Stomach (tissue), 19 donors: ENCODE data around the gene MSANTD4. TPM values are rescaled to one million over a fixed set of nuclear protein-coding genes. Genes with fewer than 3 reads are reported as not detected.

ENCODE experiments used
- DNase-seq, 2 donors: peaks; one replicate each; pipeline versions ENCODE4 v3.0.0 to v3.0.0-alpha.2; 2013 to 2019
- H3K27ac ChIP-seq, 5 donors: fragments of 200-600 bp in 4 of 5; sonication (generic) in 4 of 5; one replicate each; pipeline ENCODE4 v1.5.1; 2013 to 2019; ENCODE audit warnings: mild to moderate bottlenecking in 1 of 5, moderate library complexity in 1 of 5
- H3K27me3 ChIP-seq, 3 donors: fragments of 200-600 bp; sonication (generic); one replicate each; pipeline ENCODE4 v1.5.1; 2017 to 2019; ENCODE audit warnings: mixed run types in 1 of 3
- H3K36me3 ChIP-seq, 4 donors: fragments of 200-600 bp; sonication (generic); 1 replicate in 3 of 4; 2 replicates in 1 of 4; pipeline ENCODE4 v1.5.1; 2016 to 2019
- H3K4me1 ChIP-seq, 4 donors: fragments of 200-600 bp; sonication (generic); one replicate each; pipeline ENCODE4 v1.5.1; 2016 to 2019
- H3K4me3 ChIP-seq, 4 donors: fragments of 200-600 bp; sonication (generic) in 3 of 4; one replicate each; pipeline ENCODE4 v1.5.1; 2016 to 2019; ENCODE audit warnings: mild to moderate bottlenecking in 1 of 4
- H3K9me3 ChIP-seq, 4 donors: fragments of 200-600 bp; sonication (generic); one replicate each; pipeline ENCODE4 v1.5.1; 2016 to 2019
- CTCF ChIP-seq, 7 experiments: fragments of 450-650 bp in 4 of 7; fragments of 200-600 bp in 3 of 7; sonication (generic) in 3 of 7; IDR thresholded peaks; one replicate each; pipeline ENCODE4 v1.5.1; 2016 to 2019; ENCODE audit warnings: antibody characterized with exemption in 7 of 7, control low read depth in 2 of 7, mild to moderate bottlenecking in 1 of 7
- EP300 ChIP-seq: sonication (generic); formaldehyde crosslinking; IDR thresholded peaks from one replicate; pipeline ENCODE4 v1.6.1; 2017; ENCODE audit warnings: antibody characterized with exemption
- POLR2A ChIP-seq, 4 donors: fragments of 450-650 bp; IDR thresholded peaks; one replicate each; pipeline ENCODE4 v1.6.1; 2016; ENCODE audit warnings: antibody characterized with exemption in 4 of 4, control low read depth in 2 of 4, mild to moderate bottlenecking in 1 of 4, moderate library complexity in 1 of 4
- POLR2AphosphoS5 ChIP-seq, 3 donors: sonication (generic); formaldehyde crosslinking; IDR thresholded peaks; one replicate each; pipeline ENCODE4 v1.6.1; 2016; ENCODE audit warnings: antibody characterized with exemption in 3 of 3
- WGBS, 5 donors: extraction: QIAGEN DNeasy Blood & Tissue Kit in 3 of 5; methylation state at CpG; one replicate each; pipeline versions ENCODE4 v1.1.5 to v1.1.7; 2013 to 2018; 5-methylcytosine and 5-hydroxymethylcytosine counted together
- intact Hi-C: fragments of 100-400 bp; cut with DNase I; formaldehyde crosslinking; loops from one replicate; pipeline ENCODE4 v1.15.1; 2023; ENCODE audit warnings: low total_unique reads
- long read RNA-seq, 10 donors: transcript quantifications; one replicate each; lab custom pipeline, GENCODE V29; 2026
- polyA plus RNA-seq, 3 donors: library from polyadenylated mRNA; stranded (reverse); fragments of 200-250 nt; gene quantifications; one replicate each; pipeline ENCODE4 v1.2.3, GENCODE V29; 2013
- total RNA-seq, 5 donors: library from RNA; depleted of rRNA; stranded (reverse); fragments of >200 nt; gene quantifications; one replicate each; pipeline versions ENCODE4 v1.1.0 to v1.2.3, GENCODE V29; 2014 to 2016
- donor health status: healthy with polysubstance abuse.
- donor health status: Bipolar disorder and iron deficiency.
- donor health status: healthy.

MSANTD4 gene
- 10 to 100 TPM in 2 of 5 donors, 1 to 10 TPM in 2, under 1 TPM in 1; 0.87 to 41.4 (median 7.5) TPM for total RNA-seq
- polyA plus RNA-seq = 1 to 10 TPM; 4.1 to 5.9 (median 4.7) TPM
- long read RNA-seq, donor 1, partial matches to known transcripts = 0 of 1 reads
- long read RNA-seq, donor 1, other reads (novel, unspliced or antisense) = 0 of 1 reads
- long read RNA-seq, donor 2, partial matches to known transcripts = 0 of 1 reads
- long read RNA-seq, donor 2, other reads (novel, unspliced or antisense) = 0 of 1 reads
- long read RNA-seq, donor 3 = 0 reads
- long read RNA-seq, donor 4 = 0 reads
- long read RNA-seq, donor 5, full-length matches to known transcripts = 2 of 2 reads
- long read RNA-seq, donor 5, partial matches to known transcripts = 0 of 2 reads
- long read RNA-seq, donor 5, other reads (novel, unspliced or antisense) = 0 of 2 reads
- long read RNA-seq, donor 6, partial matches to known transcripts = 0 of 3 reads
- long read RNA-seq, donor 6, other reads (novel, unspliced or antisense) = 0 of 3 reads
- long read RNA-seq, donor 7, full-length matches to known transcripts = 3 of 3 reads
- long read RNA-seq, donor 7, partial matches to known transcripts = 0 of 3 reads
- long read RNA-seq, donor 7, other reads (novel, unspliced or antisense) = 0 of 3 reads
- long read RNA-seq, donor 8, full-length matches to known transcripts = 6 of 6 reads
- long read RNA-seq, donor 8, partial matches to known transcripts = 0 of 6 reads
- long read RNA-seq, donor 8, other reads (novel, unspliced or antisense) = 0 of 6 reads
- long read RNA-seq, donor 9, partial matches to known transcripts = 0 of 3 reads
- long read RNA-seq, donor 9, other reads (novel, unspliced or antisense) = 0 of 3 reads
- long read RNA-seq, donor 10, full-length matches to known transcripts = 3 of 3 reads
- long read RNA-seq, donor 10, partial matches to known transcripts = 0 of 3 reads
- long read RNA-seq, donor 10, other reads (novel, unspliced or antisense) = 0 of 3 reads

GRCh38 chr11:106021967-106022794, at the start of gene MSANTD4:
Gene MSANTD4 (minus strand): TSS chr11:106022240. CDS start chr11:106010917, 11,323 bp downstream.
- 1 to 5% (median 1%) methylated on average over 20 to 48 of the region's 48 CpGs for WGBS, 5 donors
- H3K4me1 ChIP-seq = peaks cover 11 to 40% (median 22%) of the 10 kb centered on the region in 4 donors
- H3K36me3 ChIP-seq = no peaks in the 10 kb centered on the region
- peak; percentile 99 for DNase-seq
- intact Hi-C loops = no loop called here
- H3K27me3 ChIP-seq = no peaks in the 10 kb centered on the region
- H3K27ac ChIP-seq = peak within 1 kb of the TSS; percentile 74 to 87 (median 81)
- TF ChIP-seq EP300 = no peak
- peak; percentile 48 to 75 (median 58) for TF ChIP-seq POLR2AphosphoS5 (IDR thresholded peaks at IDR 0.05)
- no peaks in the 10 kb centered on the region for H3K9me3 ChIP-seq
- peak within 1 kb of the TSS; percentile 82 to 95 (median 89) for H3K4me3 ChIP-seq

- WGBS, 5 donors = 92 to 96% (median 93%) methylated on average over 3 of the region's 3 CpGs
- TF ChIP-seq EP300 (no peak), POLR2A (IDR thresholded peaks at IDR 0.05) (no peak), POLR2AphosphoS5 (IDR thresholded peaks at IDR 0.05) (no peak), CTCF (IDR thresholded peaks at IDR 0.05) (no peak)
- peaks cover 0 to 5% (median 2%) of the 10 kb centered on the region in 4 donors for H3K4me1 ChIP-seq
- no peak overlapping the region for H3K27ac ChIP-seq
- H3K4me3 ChIP-seq = no peak overlapping the region
- H3K27me3 ChIP-seq = no peaks in the 10 kb centered on the region
- no peak for DNase-seq
- no peaks in the 10 kb centered on the region for H3K9me3 ChIP-seq
- intact Hi-C loops = no loop called here
- peaks cover 0 to 5% (median 0%) of the 10 kb centered on the region in 4 donors for H3K36me3 ChIP-seq
Observed at GRCh38 chr11:106070606-106071005, 48.6 kb upstream of the MSANTD4 start.

GRCh38 chr11:106063009-106063408, 41.0 kb upstream of the MSANTD4 start:
- no peaks in the 10 kb centered on the region for H3K9me3 ChIP-seq
- H3K36me3 ChIP-seq = peaks cover 0 to 13% (median 8%) of the 10 kb centered on the region in 4 donors
- no peak for DNase-seq
- intact Hi-C loops = no loop called here
- no peak overlapping the region for H3K4me3 ChIP-seq
- H3K4me1 ChIP-seq = no peaks in the 10 kb centered on the region
- H3K27me3 ChIP-seq = no peaks in the 10 kb centered on the region
- H3K27ac ChIP-seq = no peak overlapping the region
- TF ChIP-seq POLR2AphosphoS5 (IDR thresholded peaks at IDR 0.05) = no peak
- TF ChIP-seq POLR2A (IDR thresholded peaks at IDR 0.05) = no peak
- TF ChIP-seq EP300 = no peak
- no peak for TF ChIP-seq CTCF (IDR thresholded peaks at IDR 0.05)

- no peak for TF ChIP-seq CTCF (IDR thresholded peaks at IDR 0.05)
- TF ChIP-seq POLR2A (IDR thresholded peaks at IDR 0.05) = no peak
- no peak for TF ChIP-seq EP300
- TF ChIP-seq POLR2AphosphoS5 (IDR thresholded peaks at IDR 0.05) = no peak
- Histone ChIP-seq H3K36me3 (peaks cover 0 to 14% (median 11%) of the 10 kb centered on the region in 4 donors), H3K27me3 (no peaks in the 10 kb centered on the region), H3K4me1 (no peaks in the 10 kb centered on the region), H3K9me3 (no peaks in the 10 kb centered on the region), H3K27ac (no peak overlapping the region), H3K4me3 (no peak overlapping the region)
- DNase-seq = no peak
- WGBS, 5 donors = 83 to 100% (median 100%) methylated on average over 1 of the region's 1 CpG
- intact Hi-C loops = no loop called here
Observed at GRCh38 chr11:106061954-106062949, 40.2 kb upstream of the MSANTD4 start.
